Measurements from ENCODE around the gene LYRM4.

DNA sequence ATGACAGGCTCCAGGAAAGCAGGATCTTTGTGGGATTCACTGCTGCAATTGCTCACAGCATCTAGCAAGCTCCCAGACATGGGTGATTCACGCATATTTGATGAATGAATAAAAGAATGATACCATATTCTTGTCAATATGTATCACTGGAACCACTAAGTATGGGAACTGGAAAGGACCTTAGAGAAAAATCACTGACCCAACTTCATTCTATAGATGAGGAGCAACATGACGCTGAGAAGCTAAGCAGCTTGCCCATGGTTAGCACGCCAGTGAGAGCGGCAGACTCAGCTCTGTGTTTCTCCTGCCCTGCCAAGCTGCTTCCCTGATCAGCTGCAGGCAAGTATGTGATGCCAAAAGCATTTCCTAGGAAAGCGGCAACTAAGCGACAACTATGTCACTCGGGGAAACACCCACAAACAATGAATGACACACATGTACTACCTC, 108.8 kb downstream of the LYRM4 start:
- TF ChIP-seq, protein P1, sequence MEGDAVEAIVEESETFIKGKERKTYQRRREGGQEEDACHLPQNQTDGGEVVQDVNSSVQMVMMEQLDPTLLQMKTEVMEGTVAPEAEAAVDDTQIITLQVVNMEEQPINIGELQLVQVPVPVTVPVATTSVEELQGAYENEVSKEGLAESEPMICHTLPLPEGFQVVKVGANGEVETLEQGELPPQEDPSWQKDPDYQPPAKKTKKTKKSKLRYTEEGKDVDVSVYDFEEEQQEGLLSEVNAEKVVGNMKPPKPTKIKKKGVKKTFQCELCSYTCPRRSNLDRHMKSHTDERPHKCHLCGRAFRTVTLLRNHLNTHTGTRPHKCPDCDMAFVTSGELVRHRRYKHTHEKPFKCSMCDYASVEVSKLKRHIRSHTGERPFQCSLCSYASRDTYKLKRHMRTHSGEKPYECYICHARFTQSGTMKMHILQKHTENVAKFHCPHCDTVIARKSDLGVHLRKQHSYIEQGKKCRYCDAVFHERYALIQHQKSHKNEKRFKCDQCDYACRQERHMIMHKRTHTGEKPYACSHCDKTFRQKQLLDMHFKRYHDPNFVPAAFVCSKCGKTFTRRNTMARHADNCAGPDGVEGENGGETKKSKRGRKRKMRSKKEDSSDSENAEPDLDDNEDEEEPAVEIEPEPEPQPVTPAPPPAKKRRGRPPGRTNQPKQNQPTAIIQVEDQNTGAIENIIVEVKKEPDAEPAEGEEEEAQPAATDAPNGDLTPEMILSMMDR (IDR thresholded peaks at IDR 0.05), result no peak
- no peak for TF ChIP-seq ZFX (IDR thresholded peaks at IDR 0.05; ENCODE audit: borderline replicate concordance)
